H1 (cell line): Measurements from ENCODE around the gene NXPH1. TPM values are rescaled to one million over a fixed set of nuclear protein-coding genes. Genes with fewer than 3 reads are reported as not detected.

Experiments used
- CTCF ChIA-PET: fragments of 300-600 bp; sonication (Branson Sonifier 250); formaldehyde crosslinking; loops from one replicate; lab custom pipeline; 2021; ENCODE audit not compliant: partially characterized antibody; lab: Charles Lee
- POLR2A ChIA-PET: fragments of 300-600 bp; sonication (Branson Sonifier 250); formaldehyde crosslinking; loops from one replicate; lab custom pipeline; 2021; ENCODE audit warnings: inconsistent platforms; ENCODE audit not compliant: partially characterized antibody; lab: Charles Lee
- DNase-seq, 2 experiments: peaks; one replicate each; pipeline versions ENCODE4 v3.0.0 to v3.0.0-alpha.2; 2010 to 2022; ENCODE audit warnings: low spot score in 2 of 2, low read depth in 1 of 2, mixed read lengths in 1 of 2
- FAIRE-seq: peaks from 2 replicates; lab custom pipeline; 2011; peaks lifted over from hg19 to GRCh38; lab: Jason Lieb, UNC
- H2AFZ ChIP-seq: 2 replicates; pipeline ENCODE4 v1.8.1; 2012; ENCODE audit warnings: low read length, inconsistent platforms
- H2AK5ac ChIP-seq: 2 replicates; pipeline ENCODE4 v1.6.1; 2013; ENCODE audit warnings: low read depth, low read length
- H2BK120ac ChIP-seq: replicated peaks from 2 replicates; pipeline ENCODE3; 2013; ENCODE audit warnings: low read depth, low read length, inconsistent platforms
- H2BK12ac ChIP-seq: 2 replicates; pipeline ENCODE4 v1.6.1; 2013; ENCODE audit warnings: low read depth, low read length
- H2BK15ac ChIP-seq: 2 replicates; pipeline ENCODE4 v1.6.1; 2013; ENCODE audit warnings: low read length
- H2BK20ac ChIP-seq: 2 replicates; pipeline ENCODE4 v1.6.1; 2013; ENCODE audit warnings: low read length
- H2BK5ac ChIP-seq: 2 replicates; pipeline ENCODE4 v1.6.1; 2013; ENCODE audit warnings: low read depth, low read length
- H3K14ac ChIP-seq: 2 replicates; pipeline ENCODE4 v1.6.1; 2013; ENCODE audit warnings: inconsistent platforms; ENCODE audit not compliant: insufficient read length
- H3K18ac ChIP-seq: 2 replicates; pipeline ENCODE4 v1.6.1; 2013; ENCODE audit warnings: low read length; ENCODE audit errors: extremely low read depth
- H3K23ac ChIP-seq: 2 replicates; pipeline ENCODE4 v1.6.1; 2013; ENCODE audit warnings: inconsistent platforms; ENCODE audit not compliant: insufficient read length
- H3K23me2 ChIP-seq: 2 replicates; pipeline ENCODE4 v1.6.1; 2013; ENCODE audit warnings: low read depth, low read length
- H3K27ac ChIP-seq: 2 replicates; pipeline ENCODE4 v1.6.1; 2011; ENCODE audit warnings: low read depth, low read length, inconsistent platforms
- H3K27me3 ChIP-seq, 4 experiments: replicated peaks in 1 of 4; 1 replicate in 1 of 4; 2 replicates in 3 of 4; pipeline versions ENCODE4 v1.6.1 to v1.8.1; 2011 to 2013; ENCODE audit warnings: low read length in 3 of 4, mild to moderate bottlenecking in 3 of 4, inconsistent platforms in 2 of 4, mixed read lengths in 2 of 4, moderate library complexity in 1 of 4; ENCODE audit not compliant: control insufficient read depth in 3 of 4, insufficient read depth in 3 of 4; ENCODE audit errors: extremely low read depth in 1 of 4
- H3K36me3 ChIP-seq, 4 experiments: 2 replicates each; pipeline versions ENCODE4 v1.6.1 to v1.8.1; 2011 to 2013; ENCODE audit warnings: mild to moderate bottlenecking in 4 of 4, low read length in 3 of 4, moderate library complexity in 2 of 4, control low read depth in 1 of 4, inconsistent platforms in 1 of 4; ENCODE audit not compliant: insufficient read depth in 4 of 4, control insufficient read depth in 2 of 4
- H3K4ac ChIP-seq: replicated peaks from 2 replicates; pipeline ENCODE3; 2013; ENCODE audit warnings: low read length, low read depth, mixed read lengths, inconsistent platforms; ENCODE audit not compliant: insufficient read length
- H3K4me1 ChIP-seq, 4 experiments: replicated peaks in 1 of 4; 1 replicate in 1 of 4; 2 replicates in 3 of 4; pipeline versions ENCODE4 v1.6.1 to v1.8.1; 2011 to 2013; ENCODE audit warnings: low read length in 3 of 4, inconsistent platforms in 2 of 4, mixed read lengths in 1 of 4; ENCODE audit not compliant: insufficient read depth in 4 of 4, control insufficient read depth in 3 of 4
- H3K4me2 ChIP-seq, 2 experiments: 2 replicates each; pipeline versions ENCODE4 v1.6.1 to v1.8.1; 2011 to 2013; ENCODE audit warnings: low read depth in 2 of 2, low read length in 2 of 2, control low read depth in 1 of 2, inconsistent platforms in 1 of 2, mild to moderate bottlenecking in 1 of 2; ENCODE audit not compliant: insufficient read depth in 1 of 2
- H3K4me3 ChIP-seq, 4 experiments: fragments of 200-600, 300-600 bp in 1 of 4; sonication (generic), shearing (Covaris generic), sonication (Bioruptor Twin) in 1 of 4; 2 replicates each; pipeline versions ENCODE4 v1.5.1 to v1.8.1; 2011 to 2016; ENCODE audit warnings: low read length in 4 of 4, low read depth in 3 of 4, control low read depth in 2 of 4, inconsistent platforms in 2 of 4, mild to moderate bottlenecking in 2 of 4, mixed read lengths in 1 of 4, moderate library complexity in 1 of 4; ENCODE audit not compliant: insufficient read depth in 2 of 4; ENCODE audit errors: extremely low read depth in 1 of 4
- H3K56ac ChIP-seq: replicated peaks from 2 replicates; pipeline ENCODE3; 2013; ENCODE audit warnings: low read depth, mild to moderate bottlenecking, mixed read lengths, low read length, inconsistent platforms; ENCODE audit not compliant: insufficient read length
- H3K79me1 ChIP-seq: 2 replicates; pipeline ENCODE4 v1.6.1; 2013; ENCODE audit warnings: low read depth, low read length, control low read depth
- H3K79me2 ChIP-seq, 2 experiments: 2 replicates each; pipeline versions ENCODE4 v1.6.1 to v1.8.1; 2012 to 2013; ENCODE audit warnings: low read length in 2 of 2, mild to moderate bottlenecking in 2 of 2, inconsistent platforms in 1 of 2; ENCODE audit not compliant: insufficient read depth in 2 of 2, control insufficient read depth in 1 of 2
- H3K9ac ChIP-seq, 4 experiments: replicated peaks in 1 of 4; 1 replicate in 1 of 4; 2 replicates in 3 of 4; pipeline versions ENCODE4 v1.6.1 to v1.8.1; 2011 to 2013; ENCODE audit warnings: low read depth in 3 of 4, low read length in 3 of 4, control low read depth in 2 of 4, mild to moderate bottlenecking in 2 of 4, moderate library complexity in 2 of 4, inconsistent platforms in 1 of 4; ENCODE audit errors: extremely low read depth in 1 of 4
- H3K9me3 ChIP-seq, 2 experiments: 2 replicates each; pipeline versions ENCODE4 v1.6.1 to v1.8.1; 2012 to 2013; ENCODE audit warnings: mild to moderate bottlenecking in 2 of 2, moderate library complexity in 2 of 2, control low read depth in 1 of 2, inconsistent platforms in 1 of 2, low read depth in 1 of 2, low read length in 1 of 2, mixed read lengths in 1 of 2; ENCODE audit not compliant: insufficient read depth in 2 of 2
- H4K20me1 ChIP-seq, 2 experiments: replicated peaks in 1 of 2; 2 replicates each; pipeline versions ENCODE3 to v1.8.1; 2011 to 2013; ENCODE audit warnings: inconsistent platforms in 2 of 2, low read length in 2 of 2, mild to moderate bottlenecking in 1 of 2; ENCODE audit not compliant: insufficient read depth in 2 of 2, control insufficient read depth in 1 of 2
- H4K5ac ChIP-seq: 2 replicates; pipeline ENCODE4 v1.6.1; 2013; ENCODE audit warnings: low read length, low read depth, mixed read lengths, inconsistent platforms; ENCODE audit not compliant: insufficient read length
- H4K8ac ChIP-seq: 2 replicates; pipeline ENCODE4 v1.8.0; 2013; ENCODE audit warnings: mild to moderate bottlenecking, moderate library complexity, low read length, inconsistent platforms; ENCODE audit not compliant: insufficient read depth; ENCODE audit errors: extremely low read depth
- H4K91ac ChIP-seq: replicated peaks from 2 replicates; pipeline ENCODE3; 2013; ENCODE audit warnings: low read length, mixed read lengths, inconsistent platforms; ENCODE audit not compliant: insufficient read length
- ASH2L ChIP-seq: fragments of 200-600, 300-600 bp; sonication (generic); IDR thresholded peaks from one replicate; pipeline ENCODE4 v1.7.1; 2017; ENCODE audit warnings: low read length
- BACH1 ChIP-seq: IDR thresholded peaks from 2 replicates; pipeline ENCODE4 v1.6.1; 2012; ENCODE audit warnings: low read length, improper control_type of control experiment
- BCL11A ChIP-seq, 2 experiments: IDR thresholded peaks; one replicate each; pipeline ENCODE4 v1.6.1; 2011; ENCODE audit warnings: low read depth in 2 of 2, low read length in 2 of 2, mild to moderate bottlenecking in 2 of 2
- CHD1 ChIP-seq: IDR thresholded peaks from 2 replicates; pipeline ENCODE4 v1.6.1; 2012; ENCODE audit warnings: low read depth, low read length, improper control_type of control experiment
- CREB1 ChIP-seq: IDR thresholded peaks from 2 replicates; pipeline ENCODE4 v1.6.1; 2012; ENCODE audit warnings: inconsistent platforms
- CTBP2 ChIP-seq: IDR thresholded peaks from 2 replicates; pipeline ENCODE4 v1.7.0; 2011; ENCODE audit warnings: borderline replicate concordance, mild to moderate bottlenecking, moderate library complexity, mixed read lengths, low read length; ENCODE audit not compliant: insufficient read depth, insufficient read length
- FOSL1 ChIP-seq: IDR thresholded peaks from 2 replicates; pipeline ENCODE4 v1.6.1; 2011; ENCODE audit warnings: mild to moderate bottlenecking, low read depth, low read length, moderate library complexity; ENCODE audit not compliant: insufficient read depth
- PHF8 ChIP-seq: fragments of 200-600 bp; sonication (generic); conservative IDR thresholded peaks from 2 replicates; pipeline ENCODE4 v1.7.1; 2012; ENCODE audit warnings: low read depth, mild to moderate bottlenecking, inconsistent platforms, low read length, moderate library complexity
- POLR2A ChIP-seq, 2 experiments: IDR thresholded peaks; 1 replicate in 1 of 2; 2 replicates in 1 of 2; pipeline ENCODE4 v1.6.1; 2011; ENCODE audit warnings: low read depth in 2 of 2, low read length in 2 of 2, mild to moderate bottlenecking in 2 of 2; ENCODE audit errors: control extremely low read depth in 1 of 2
- RNF2 ChIP-seq: fragments of 200-900, 300-1000 bp; sonication (generic); IDR thresholded peaks from 2 replicates; pipeline ENCODE4 v1.7.1; 2016; ENCODE audit warnings: borderline replicate concordance, low read depth, mild to moderate bottlenecking, antibody characterized with exemption, low read length; ENCODE audit not compliant: poor library complexity, severe bottlenecking; ENCODE audit errors: missing control alignments
- SAP30 ChIP-seq: fragments of 300-600 bp; sonication (generic); IDR thresholded peaks from 2 replicates; pipeline ENCODE4 v1.7.1; 2012; ENCODE audit warnings: low read length, moderate library complexity, mild to moderate bottlenecking, inconsistent platforms; ENCODE audit not compliant: insufficient read depth, insufficient replicate concordance
- SP1 ChIP-seq: IDR thresholded peaks from 2 replicates; pipeline ENCODE4 v1.6.1; 2011; ENCODE audit warnings: low read depth, low read length
- TAF1 ChIP-seq: IDR thresholded peaks from 2 replicates; pipeline ENCODE4 v1.6.1; 2011; ENCODE audit warnings: mild to moderate bottlenecking, low read depth, low read length
- ZNF274 ChIP-seq: IDR thresholded peaks from 2 replicates; pipeline ENCODE4 v1.7.0; 2012; ENCODE audit warnings: low read length, borderline replicate concordance; ENCODE audit errors: extremely low read depth
- polyA plus RNA-seq, 7 experiments: library from polyadenylated mRNA; depleted of rRNA in 3 of 7; stranded (reverse) in 5 of 7; unstranded in 2 of 7; fragments of >200 nt in 5 of 7; fragments of 200-250 nt in 2 of 7; gene quantifications; 1 replicate in 5 of 7; 2 replicates in 1 of 7; 4 replicates in 1 of 7; pipeline versions ENCODE4 v1.2.1 to v1.2.3, GENCODE V29; 2011 to 2013; ENCODE audit warnings: missing spikeins in 2 of 7, mixed read lengths in 2 of 7
- total RNA-seq: library from RNA; stranded (reverse); fragmentation: NEBNext Ultra II Directional; extraction: Animal tissue kit (Norgen Biotek cat#: 25700); gene quantifications from 2 replicates; pipeline ENCODE4 v1.2.1, GENCODE V29; 2021

The NXPH1 gene
- total and polyA plus RNA-seq, 2 of the 8 experiments (the other 6 are each of a cell fraction or from before 2014, with no cell fraction given), result 0.14 to 1.0 TPM

DNA sequence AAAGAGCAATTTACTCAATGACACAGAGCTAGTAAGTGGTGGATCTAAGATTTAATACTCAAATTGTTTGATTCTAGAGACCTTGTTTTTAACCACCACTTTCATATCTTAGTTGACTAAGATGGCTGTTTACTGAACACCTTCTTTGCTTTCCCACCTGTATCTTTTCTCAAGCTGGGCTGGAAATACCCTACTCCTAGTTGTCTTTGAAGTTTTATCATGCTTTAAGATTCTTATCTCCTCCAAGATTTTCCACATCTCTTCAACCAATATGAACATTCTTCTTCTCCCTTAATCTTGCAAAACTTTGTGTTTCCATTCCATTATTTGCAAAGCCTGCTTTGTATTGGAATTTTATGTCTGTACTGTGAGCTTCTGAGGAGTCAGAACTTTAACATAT is 157.9 kb downstream of the NXPH1 start:
- ChIA-PET CTCF (no interaction called here), POLR2A (no interaction called here)
- H3K79me2 ChIP-seq, result no peaks in the 10 kb centered on the region
- no peak overlapping the region for H3K18ac ChIP-seq
- H3K4me2 ChIP-seq, result no peak overlapping the region
- no peaks in the 10 kb centered on the region for H3K4me1 ChIP-seq
- H2BK20ac ChIP-seq, result no peak overlapping the region
- no peaks in the 10 kb centered on the region for H3K23me2 ChIP-seq
- no peak overlapping the region for H4K91ac ChIP-seq
- H2BK120ac ChIP-seq, result no peak overlapping the region
- no peak overlapping the region for H4K8ac ChIP-seq
- no peak overlapping the region for H2AK5ac ChIP-seq
- H2BK5ac ChIP-seq, result no peak overlapping the region
- no peaks in the 10 kb centered on the region for H3K9me3 ChIP-seq
- H3K27ac ChIP-seq, result no peak overlapping the region
- no peak overlapping the region for H3K4ac ChIP-seq
- no peak overlapping the region for H3K56ac ChIP-seq
- H4K5ac ChIP-seq, result no peak overlapping the region
- H2BK15ac ChIP-seq, result no peak overlapping the region
- H3K79me1 ChIP-seq, result no peaks in the 10 kb centered on the region
- no peak overlapping the region for H3K14ac ChIP-seq
- H3K23ac ChIP-seq, result no peak overlapping the region
- H3K27me3 ChIP-seq, result no peaks in the 10 kb centered on the region
- H3K36me3 ChIP-seq, result no peaks in the 10 kb centered on the region
- no peak overlapping the region for H3K4me3 ChIP-seq
- FAIRE-seq (no peak), DNase-seq (no peak)
- H4K20me1 ChIP-seq, result no peaks in the 10 kb centered on the region
- H2AFZ ChIP-seq, result no peak overlapping the region
- H3K9ac ChIP-seq, result no peak overlapping the region
- H2BK12ac ChIP-seq, result no peak overlapping the region
- TF ChIP-seq CREB1 (no peak), ZNF274 (no peak), FOSL1 (no peak), CHD1 (no peak), SP1 (no peak), BACH1 (no peak), SAP30 (no peak), RNF2 (no peak), CTBP2 (no peak), POLR2A (IDR thresholded peaks at IDR 0.05; ENCODE audit: control extremely low read depth in 1 of 2, low read depth in 2 of 2, low read length in 2 of 2) (no peak), PHF8 (no peak), BCL11A (IDR thresholded peaks at IDR 0.05; ENCODE audit: low read depth in 2 of 2, low read length in 2 of 2) (no peak), TAF1 (no peak), ASH2L (no peak)
